Right lobe of liver (tissue), 6 donors: ENCODE data around the gene UBE2N. TPM values are rescaled to one million over a fixed set of nuclear protein-coding genes. Genes with fewer than 3 reads are reported as not detected.

Experiments used
- ATAC-seq, 4 donors: fragments of 200-7000 bp; cut with Tn5 transposase; one replicate each; pipeline ENCODE4 v1.9.1; 2020; ENCODE audit warnings: mild to moderate bottlenecking in 4 of 4, moderate library complexity in 4 of 4
- DNase-seq, 3 donors: peaks; one replicate each; pipeline ENCODE4 v3.0.0-alpha.2; 2020
- H3K27ac ChIP-seq, 3 donors: fragments of 200-600 bp; one replicate each; pipeline ENCODE4 v1.8.0; 2022
- H3K27me3 ChIP-seq, 2 donors: fragments of 200-600 bp; one replicate each; pipeline ENCODE4 v1.8.0; 2022
- H3K36me3 ChIP-seq, 4 donors: fragments of 200-600 bp; sonication (generic) in 1 of 4; one replicate each; pipeline versions ENCODE4 v1.5.1 to v1.8.0; 2017 to 2022; ENCODE audit warnings: control low read depth in 1 of 4
- H3K4me1 ChIP-seq, 4 donors: fragments of 200-600 bp; sonication (generic) in 1 of 4; one replicate each; pipeline versions ENCODE4 v1.5.1 to v1.8.0; 2017 to 2022; ENCODE audit warnings: control low read depth in 1 of 4
- H3K4me3 ChIP-seq, 3 donors: fragments of 200-600 bp; one replicate each; pipeline ENCODE4 v1.8.0; 2022
- H3K9me3 ChIP-seq, 4 donors: fragments of 200-600 bp; sonication (generic) in 1 of 4; one replicate each; pipeline versions ENCODE4 v1.5.1 to v1.8.0; 2017 to 2022; ENCODE audit warnings: control low read depth in 1 of 4
- POLR2A ChIP-seq: fragments of 450-650 bp; IDR thresholded peaks from one replicate; pipeline ENCODE4 v1.6.1; 2017; ENCODE audit warnings: antibody characterized with exemption, mild to moderate bottlenecking
- WGBS: methylation state at CpG from one replicate; pipeline ENCODE4 v1.1.6; 2018; ENCODE audit warnings: low coverage, low lambda C conversion rate; ENCODE audit not compliant: insufficient coverage; ENCODE audit errors: missing lambda C conversion rate; 5-methylcytosine and 5-hydroxymethylcytosine counted together
- intact Hi-C, 2 donors: fragments of 100-400 bp; cut with DNase I; formaldehyde crosslinking; loops; one replicate each; pipeline versions ENCODE4 v1.11.2 to v1.14.1; 2022
- total RNA-seq, 6 experiments: library from RNA; depleted of rRNA in 2 of 6; stranded (reverse); fragments of >200 nt in 2 of 6; fragmentation: NEBNext Ultra II Directional in 3 of 6; extraction: Animal tissue kit (Norgen Biotek cat#: 25700) in 3 of 6; gene quantifications; one replicate each; pipeline versions ENCODE4 v1.1.0 to v1.2.4, GENCODE V29; 2016 to 2023
- TF ChIP-seq, protein P1 (sequence below), 4 donors: fragments of 200-600 bp in 3 of 4; fragments of 450-650 bp in 1 of 4; IDR thresholded peaks; one replicate each; pipeline versions ENCODE4 v1.5.1 to v1.8.0; 2016 to 2022; ENCODE audit warnings: antibody characterized with exemption in 4 of 4, mild to moderate bottlenecking in 2 of 4
- donor health status: DM: no; HTN: yes; CAD: no.
- donor health status: DM: no; HTN: no; CAD: no.
- donor health status: DM: no; HTN: no; CAD: no.
- donor health status: DM: no; HTN: yes; CAD: no.
- donor health status: DM: no; HTN: yes; CAD: no.

Gene UBE2N
- total RNA-seq, 6 experiments from 2014 or later: 22.0 to 36.2 (median 28.6) TPM

DNA sequence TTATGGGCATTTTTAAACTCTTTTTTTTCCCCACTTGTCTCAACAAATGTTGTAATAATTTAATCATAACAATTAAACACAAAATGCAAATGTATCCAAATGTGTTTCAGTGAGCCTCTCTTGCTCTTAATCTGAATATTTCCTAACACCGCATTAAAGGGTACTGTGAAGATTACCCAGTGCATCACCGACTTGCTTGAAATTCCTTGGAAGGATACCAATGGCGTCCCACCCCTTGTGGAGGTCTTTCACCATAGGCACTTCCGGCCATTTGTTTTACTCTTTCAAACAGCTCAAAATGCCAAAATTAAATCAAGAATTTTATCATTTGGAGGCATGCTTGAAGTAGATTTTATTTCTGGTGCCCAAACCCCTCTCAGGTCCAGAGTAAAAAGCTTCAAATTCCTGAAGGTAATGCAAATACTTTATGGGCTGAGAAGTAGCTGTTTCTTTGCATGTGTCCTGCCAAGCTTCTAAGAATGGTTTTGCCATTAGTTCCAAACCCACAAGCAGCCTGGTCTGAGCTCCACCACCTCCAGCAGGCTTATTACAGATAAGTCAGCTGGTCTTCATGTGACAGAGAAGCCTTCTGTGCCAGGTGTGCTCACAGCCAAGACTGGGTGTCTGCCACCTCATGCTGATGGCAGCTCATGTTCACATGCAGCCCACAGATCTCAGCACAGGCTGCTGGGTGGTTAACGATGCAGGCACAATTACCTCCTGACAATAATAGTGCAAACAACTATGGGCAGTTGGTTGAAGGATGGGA is 80.4 kb downstream of the UBE2N start:
- TF ChIP-seq, protein P1, sequence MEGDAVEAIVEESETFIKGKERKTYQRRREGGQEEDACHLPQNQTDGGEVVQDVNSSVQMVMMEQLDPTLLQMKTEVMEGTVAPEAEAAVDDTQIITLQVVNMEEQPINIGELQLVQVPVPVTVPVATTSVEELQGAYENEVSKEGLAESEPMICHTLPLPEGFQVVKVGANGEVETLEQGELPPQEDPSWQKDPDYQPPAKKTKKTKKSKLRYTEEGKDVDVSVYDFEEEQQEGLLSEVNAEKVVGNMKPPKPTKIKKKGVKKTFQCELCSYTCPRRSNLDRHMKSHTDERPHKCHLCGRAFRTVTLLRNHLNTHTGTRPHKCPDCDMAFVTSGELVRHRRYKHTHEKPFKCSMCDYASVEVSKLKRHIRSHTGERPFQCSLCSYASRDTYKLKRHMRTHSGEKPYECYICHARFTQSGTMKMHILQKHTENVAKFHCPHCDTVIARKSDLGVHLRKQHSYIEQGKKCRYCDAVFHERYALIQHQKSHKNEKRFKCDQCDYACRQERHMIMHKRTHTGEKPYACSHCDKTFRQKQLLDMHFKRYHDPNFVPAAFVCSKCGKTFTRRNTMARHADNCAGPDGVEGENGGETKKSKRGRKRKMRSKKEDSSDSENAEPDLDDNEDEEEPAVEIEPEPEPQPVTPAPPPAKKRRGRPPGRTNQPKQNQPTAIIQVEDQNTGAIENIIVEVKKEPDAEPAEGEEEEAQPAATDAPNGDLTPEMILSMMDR (IDR thresholded peaks at IDR 0.05): no peak
- no peak for TF ChIP-seq POLR2A
- Histone ChIP-seq H3K27ac (no peak overlapping the region), H3K4me3 (no peak overlapping the region), H3K9me3 (no peaks in the 10 kb centered on the region), H3K36me3 (no peaks in the 10 kb centered on the region), H3K27me3 (no peaks in the 10 kb centered on the region), H3K4me1 (no peaks in the 10 kb centered on the region)
- intact Hi-C loops: no loop called here
- peak in 3 of 4 donors; percentile 32 to 54 (median 47) for ATAC-seq
- WGBS: 73% methylated on average over 5 of the region's 5 CpGs
- DNase-seq: no peak

DNA sequence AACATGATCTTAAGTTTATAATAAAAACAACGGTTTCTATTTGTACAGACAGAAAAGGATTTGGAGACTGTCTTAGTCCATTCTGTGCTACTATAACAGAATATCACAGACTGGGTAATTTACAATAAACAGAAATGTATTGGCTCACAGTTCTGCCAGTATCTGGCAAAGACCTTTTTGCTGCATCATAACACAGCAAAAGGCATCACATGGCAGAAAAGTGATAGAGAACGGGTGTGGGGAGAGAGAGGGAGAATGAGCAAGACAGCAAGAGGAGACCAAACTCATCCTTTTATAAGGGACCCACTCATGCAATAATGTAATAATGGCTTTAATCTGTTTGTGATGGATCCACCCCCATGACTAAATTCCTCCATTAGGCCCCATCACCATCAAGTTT is 81.1 kb downstream of the UBE2N start:
- H3K4me3 ChIP-seq: no peak overlapping the region
- H3K27me3 ChIP-seq: no peaks in the 10 kb centered on the region
- H3K4me1 ChIP-seq: no peaks in the 10 kb centered on the region
- ATAC-seq: no peak
- no peak overlapping the region for H3K27ac ChIP-seq
- 60% methylated on average over 2 of the region's 2 CpGs for WGBS
- no peak for DNase-seq
- no peaks in the 10 kb centered on the region for H3K36me3 ChIP-seq
- H3K9me3 ChIP-seq: no peaks in the 10 kb centered on the region
- intact Hi-C loops: no loop called here
- no peak for TF ChIP-seq POLR2A
- TF ChIP-seq, protein P1 (IDR thresholded peaks at IDR 0.05): no peak

DNA sequence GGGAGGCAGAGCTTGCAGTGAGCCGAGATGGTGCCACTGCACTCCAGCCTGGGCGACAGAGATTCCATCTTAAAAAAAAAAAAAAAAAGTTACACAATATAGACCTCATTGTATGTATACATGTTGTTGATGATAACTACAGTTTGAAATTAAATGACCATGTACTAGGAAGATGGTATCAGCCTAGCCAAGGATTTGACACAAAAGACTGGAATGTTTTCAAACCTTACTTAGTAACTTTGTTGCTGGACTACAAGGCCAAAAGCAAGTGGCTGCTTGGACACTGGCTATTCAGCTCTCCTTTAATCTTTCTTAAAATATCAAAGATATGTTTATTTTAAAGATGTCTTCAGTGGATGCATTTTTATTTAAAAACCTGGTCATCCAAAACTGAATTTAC is 82.9 kb downstream of the UBE2N start:
- 100% methylated on average over 1 of the region's 2 CpGs for WGBS
- intact Hi-C loops: no loop called here
- no peaks in the 10 kb centered on the region for H3K27me3 ChIP-seq

DNA sequence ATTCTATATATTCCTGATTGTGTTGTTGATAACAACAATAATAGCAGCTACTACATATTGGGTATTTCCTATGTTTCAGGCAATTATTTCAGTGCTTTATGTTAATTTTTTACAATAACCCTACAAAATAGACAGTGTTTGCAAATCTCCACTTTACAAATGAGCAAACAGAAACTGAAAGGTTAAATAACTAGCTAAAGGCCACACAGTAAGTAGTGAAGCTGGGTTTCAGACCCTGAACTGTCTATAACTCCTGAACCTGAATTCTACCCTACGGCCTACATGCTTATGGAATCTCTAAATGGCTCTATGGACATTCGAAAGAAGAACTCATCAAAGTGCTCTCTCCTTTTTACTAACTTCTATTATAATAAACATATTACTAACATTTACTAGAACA is 83.7 kb downstream of the UBE2N start:
- Histone ChIP-seq H3K4me1 (no peaks in the 10 kb centered on the region), H3K27me3 (no peaks in the 10 kb centered on the region), H3K9me3 (no peaks in the 10 kb centered on the region), H3K36me3 (no peaks in the 10 kb centered on the region), H3K4me3 (no peak overlapping the region), H3K27ac (no peak overlapping the region)
- DNase-seq: no peak
- intact Hi-C loops: no loop called here
- 96% methylated on average over 2 of the region's 2 CpGs for WGBS
- no peak for TF ChIP-seq POLR2A
- TF ChIP-seq, protein P1 (IDR thresholded peaks at IDR 0.05): no peak
- ATAC-seq: no peak

More for the DNA sequence above, 82.9 kb downstream of the UBE2N start:
- H3K27ac ChIP-seq: no peak overlapping the region
- no peak for ATAC-seq
- no peak for DNase-seq
- H3K9me3 ChIP-seq: no peaks in the 10 kb centered on the region
- TF ChIP-seq, protein P1 (IDR thresholded peaks at IDR 0.05): no peak
- TF ChIP-seq POLR2A: no peak
- H3K4me3 ChIP-seq: no peak overlapping the region
- H3K36me3 ChIP-seq: no peaks in the 10 kb centered on the region
- no peaks in the 10 kb centered on the region for H3K4me1 ChIP-seq
